Hepatocyte (in vitro differentiated cells): ENCODE measurements around the gene PODXL2. TPM values are rescaled to one million over a fixed set of nuclear protein-coding genes. Genes with fewer than 3 reads are reported as not detected.

ENCODE experiments used
- DNase-seq: peaks from one replicate; pipeline ENCODE4 v3.0.0-alpha.2; 2016; ENCODE audit warnings: low spot score
- H2AFZ ChIP-seq: fragments of 200-600 bp; sonication (generic); 2 replicates; pipeline ENCODE4 v1.6.0; 2016; ENCODE audit warnings: antibody characterized with exemption, mild to moderate bottlenecking
- H3K27ac ChIP-seq: fragments of 200-600 bp; sonication (generic); 2 replicates; pipeline ENCODE4 v1.5.1; 2016; ENCODE audit warnings: mild to moderate bottlenecking
- H3K27me3 ChIP-seq: fragments of 200-600 bp; sonication (generic); 2 replicates; pipeline ENCODE4 v1.6.1; 2016
- H3K36me3 ChIP-seq: fragments of 200-600 bp; sonication (generic); replicated peaks from 2 replicates; pipeline ENCODE4 v1.5.1; 2016; ENCODE audit warnings: low read depth; ENCODE audit not compliant: insufficient read depth
- H3K4me1 ChIP-seq: fragments of 200-600 bp; sonication (generic); 2 replicates; pipeline ENCODE4 v1.5.1; 2016; ENCODE audit warnings: mild to moderate bottlenecking, moderate library complexity; ENCODE audit not compliant: insufficient read depth
- H3K4me2 ChIP-seq: fragments of 200-600 bp; sonication (generic); 2 replicates; pipeline ENCODE4 v1.6.0; 2016
- H3K4me3 ChIP-seq: fragments of 200-600 bp; sonication (generic); 2 replicates; pipeline ENCODE4 v1.5.1; 2016; ENCODE audit warnings: mild to moderate bottlenecking
- H3K79me2 ChIP-seq: fragments of 200-600 bp; sonication (generic); 2 replicates; pipeline ENCODE4 v1.6.0; 2017; ENCODE audit warnings: mild to moderate bottlenecking
- H3K9me2 ChIP-seq: fragments of 200-600 bp; sonication (generic); replicated peaks from 2 replicates; pipeline ENCODE4 v1.6.0; 2017; ENCODE audit warnings: mild to moderate bottlenecking; ENCODE audit not compliant: insufficient read depth
- H3K9me3 ChIP-seq: fragments of 200-600 bp; sonication (generic); 2 replicates; pipeline ENCODE4 v1.5.1; 2016; ENCODE audit warnings: low read depth, mild to moderate bottlenecking
- H4K20me1 ChIP-seq: fragments of 200-600 bp; sonication (generic); 2 replicates; pipeline ENCODE4 v1.6.0; 2016; ENCODE audit warnings: mild to moderate bottlenecking; ENCODE audit not compliant: insufficient read depth, poor library complexity, severe bottlenecking
- EZH2 ChIP-seq: fragments of 200-600 bp; sonication (generic); IDR thresholded peaks from 2 replicates; pipeline ENCODE4 v1.6.1; 2016; ENCODE audit warnings: antibody characterized with exemption, mild to moderate bottlenecking, borderline replicate concordance
- EZH2phosphoT487 ChIP-seq: fragments of 200-600 bp; sonication (generic); IDR thresholded peaks from one replicate; pipeline ENCODE4 v1.6.1; 2018; ENCODE audit warnings: antibody characterized with exemption, mild to moderate bottlenecking, low read depth, moderate library complexity; ENCODE audit not compliant: unreplicated experiment, severe bottlenecking
- WGBS: methylation state at CpG from one replicate; pipeline ENCODE4 v1.1.6; 2016; ENCODE audit warnings: low lambda C conversion rate; ENCODE audit errors: missing lambda C conversion rate; 5-methylcytosine and 5-hydroxymethylcytosine counted together
- polyA plus RNA-seq: library from polyadenylated mRNA; unstranded; fragments of >200 nt; fragmentation: Nextera tagmentation; extraction: Ambion mirVana; gene quantifications from 2 replicates; pipeline ENCODE4 v1.2.1, GENCODE V29; 2016
- total RNA-seq: library from RNA; depleted of rRNA; stranded (reverse); fragments of >200 nt; gene quantifications from 2 replicates; pipeline ENCODE4 v1.2.3, GENCODE V29; 2014
- TF ChIP-seq, protein P1 (sequence below): fragments of 200-600 bp; sonication (generic); IDR thresholded peaks from 2 replicates; pipeline ENCODE4 v1.5.1; 2016; ENCODE audit warnings: antibody characterized with exemption, mild to moderate bottlenecking; ENCODE audit not compliant: poor library complexity

The PODXL2 gene
- total and polyA plus RNA-seq, 2 experiments from 2014 or later, result 5.1 to 6.4 TPM

GRCh38 chr3:127590593-127591465, 38.2 kb upstream of the PODXL2 start, which contains the start of gene TPRA1:
TPRA1 (minus strand) TSS chr3:127590733; CDS start chr3:127580146, 10,587 bp downstream.
- DNase-seq, result peak; percentile 96
- no peak for TF ChIP-seq EZH2phosphoT487
- TF ChIP-seq, protein P1, sequence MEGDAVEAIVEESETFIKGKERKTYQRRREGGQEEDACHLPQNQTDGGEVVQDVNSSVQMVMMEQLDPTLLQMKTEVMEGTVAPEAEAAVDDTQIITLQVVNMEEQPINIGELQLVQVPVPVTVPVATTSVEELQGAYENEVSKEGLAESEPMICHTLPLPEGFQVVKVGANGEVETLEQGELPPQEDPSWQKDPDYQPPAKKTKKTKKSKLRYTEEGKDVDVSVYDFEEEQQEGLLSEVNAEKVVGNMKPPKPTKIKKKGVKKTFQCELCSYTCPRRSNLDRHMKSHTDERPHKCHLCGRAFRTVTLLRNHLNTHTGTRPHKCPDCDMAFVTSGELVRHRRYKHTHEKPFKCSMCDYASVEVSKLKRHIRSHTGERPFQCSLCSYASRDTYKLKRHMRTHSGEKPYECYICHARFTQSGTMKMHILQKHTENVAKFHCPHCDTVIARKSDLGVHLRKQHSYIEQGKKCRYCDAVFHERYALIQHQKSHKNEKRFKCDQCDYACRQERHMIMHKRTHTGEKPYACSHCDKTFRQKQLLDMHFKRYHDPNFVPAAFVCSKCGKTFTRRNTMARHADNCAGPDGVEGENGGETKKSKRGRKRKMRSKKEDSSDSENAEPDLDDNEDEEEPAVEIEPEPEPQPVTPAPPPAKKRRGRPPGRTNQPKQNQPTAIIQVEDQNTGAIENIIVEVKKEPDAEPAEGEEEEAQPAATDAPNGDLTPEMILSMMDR, result peak; percentile 37
- TF ChIP-seq EZH2, result no peak
- Histone ChIP-seq H3K27ac (peak within 1 kb of the TSS; percentile 87), H3K36me3 (no peaks in the 10 kb centered on the region), H3K4me2 (peak within 1 kb of the TSS; percentile 93), H3K9me2 (no peaks in the 10 kb centered on the region), H3K4me3 (peak within 1 kb of the TSS; percentile 41), H3K27me3 (no peaks in the 10 kb centered on the region), H3K79me2 (peaks cover 41% of the 10 kb centered on the region), H3K4me1 (peaks cover 14% of the 10 kb centered on the region), H3K9me3 (no peaks in the 10 kb centered on the region), H2AFZ (peak within 1 kb of the TSS; percentile 65), H4K20me1 (peaks cover 27% of the 10 kb centered on the region)
- WGBS, result under 1% methylated on average over 55 of the region's 72 CpGs

DNA sequence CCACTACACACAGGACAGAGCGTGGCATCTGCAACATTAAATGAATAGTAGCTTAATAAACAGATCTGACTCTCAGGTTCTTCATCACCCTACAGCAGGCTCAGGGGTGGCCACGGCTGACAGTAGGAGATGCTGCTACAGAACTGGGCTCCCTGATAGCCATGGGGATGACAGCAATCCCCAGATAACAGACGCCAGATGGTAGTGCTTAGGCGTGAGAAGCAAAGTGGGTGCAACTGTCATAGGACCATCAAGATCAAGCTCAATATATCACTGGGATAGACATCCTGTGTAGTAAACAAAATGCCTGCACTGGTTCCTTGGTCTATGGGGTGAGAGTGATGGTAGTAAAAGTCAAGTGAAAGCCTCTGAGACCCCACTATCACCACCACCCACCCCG, 35.8 kb upstream of the PODXL2 start:
- H3K27ac ChIP-seq, result no peak overlapping the region
- no peaks in the 10 kb centered on the region for H3K27me3 ChIP-seq
- no peak for DNase-seq
- peaks cover 13% of the 10 kb centered on the region for H3K4me1 ChIP-seq
- no peak overlapping the region for H2AFZ ChIP-seq
- no peaks in the 10 kb centered on the region for H3K36me3 ChIP-seq
- no peaks in the 10 kb centered on the region for H3K9me2 ChIP-seq
- peaks cover 14% of the 10 kb centered on the region for H4K20me1 ChIP-seq
- H3K79me2 ChIP-seq, result peaks cover 18% of the 10 kb centered on the region
- H3K4me2 ChIP-seq, result no peak overlapping the region
- H3K4me3 ChIP-seq, result no peak overlapping the region
- H3K9me3 ChIP-seq, result no peaks in the 10 kb centered on the region
- 89% methylated on average over 5 of the region's 5 CpGs for WGBS
- TF ChIP-seq EZH2phosphoT487 (no peak), EZH2 (no peak)
- TF ChIP-seq, protein P1, result no peak

DNA sequence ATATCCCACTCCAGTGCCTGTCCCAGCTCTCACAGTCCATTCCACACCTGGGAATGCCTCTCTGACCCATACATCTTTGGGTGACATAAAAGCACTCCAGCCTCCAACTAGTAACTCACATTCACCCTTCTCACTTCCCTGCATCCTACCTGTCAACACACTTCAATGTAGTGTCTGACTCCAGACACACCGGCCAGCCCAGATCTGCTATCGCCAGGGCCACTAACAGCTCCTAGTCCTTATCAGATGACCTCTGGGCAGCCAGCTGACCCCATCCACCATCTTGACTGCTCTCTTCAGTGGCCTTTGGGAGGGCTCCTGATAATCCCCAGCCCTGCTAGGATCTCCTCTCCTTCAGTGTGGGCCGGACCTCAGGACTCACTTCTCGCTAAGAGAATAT, 33.7 kb upstream of the PODXL2 start:
- no peaks in the 10 kb centered on the region for H3K27me3 ChIP-seq
- no peak overlapping the region for H3K27ac ChIP-seq
- no peak overlapping the region for H2AFZ ChIP-seq
- no peaks in the 10 kb centered on the region for H3K36me3 ChIP-seq
- TF ChIP-seq, protein P1, result no peak
- TF ChIP-seq EZH2phosphoT487, result no peak
- DNase-seq, result no peak
- no peak overlapping the region for H3K4me2 ChIP-seq
- H3K4me3 ChIP-seq, result no peak overlapping the region
- peaks cover 15% of the 10 kb centered on the region for H3K4me1 ChIP-seq
- no peaks in the 10 kb centered on the region for H3K9me3 ChIP-seq
- peaks cover 16% of the 10 kb centered on the region for H3K79me2 ChIP-seq
- H4K20me1 ChIP-seq, result no peaks in the 10 kb centered on the region
- no peaks in the 10 kb centered on the region for H3K9me2 ChIP-seq
- 44% methylated on average over 4 of the region's 4 CpGs for WGBS
